Natural killer cell (primary cell): ENCODE data around the gene CHN2. TPM values are rescaled to one million over a fixed set of nuclear protein-coding genes. Genes with fewer than 3 reads are reported as not detected.

ENCODE experiments used
- ATAC-seq, 3 donors: fragments of 150-1000 bp in 2 of 3; fragments of 200-7000 bp in 1 of 3; cut with Tn5 transposase; 1 replicate in 1 of 3; 2 replicates in 2 of 3; pipeline ENCODE4 v1.10.0; 2021; ENCODE audit warnings: mild to moderate bottlenecking in 2 of 3, moderate library complexity in 2 of 3
- DNase-seq, 2 donors: peaks; one replicate each; pipeline versions ENCODE4 v3.0.0 to v3.0.0-alpha.2; 2013 to 2021; ENCODE audit warnings: mixed read lengths in 1 of 2
- H3K27ac ChIP-seq: one replicate; pipeline ENCODE4 v1.5.1; 2013; ENCODE audit warnings: mild to moderate bottlenecking, low read length
- H3K27me3 ChIP-seq: one replicate; pipeline ENCODE4 v1.6.1; 2013; ENCODE audit warnings: low read length; ENCODE audit not compliant: control insufficient read depth, insufficient read depth
- H3K36me3 ChIP-seq: one replicate; pipeline ENCODE4 v1.6.1; 2013; ENCODE audit warnings: low read length; ENCODE audit not compliant: control insufficient read depth, insufficient read depth
- H3K4me1 ChIP-seq: one replicate; pipeline ENCODE4 v1.6.1; 2013; ENCODE audit warnings: low read length; ENCODE audit not compliant: control insufficient read depth, insufficient read depth
- H3K4me3 ChIP-seq: one replicate; pipeline ENCODE4 v1.5.1; 2013; ENCODE audit warnings: low read length
- H3K9me3 ChIP-seq: one replicate; pipeline ENCODE4 v1.6.1; 2013; ENCODE audit warnings: low read length; ENCODE audit not compliant: control insufficient read depth, insufficient read depth
- H3K27ac Mint-ChIP-seq, 2 donors: one replicate each; pipeline ENCODE4 v1.8.0; 2022; ENCODE audit warnings: mild to moderate bottlenecking in 2 of 2, mixed read lengths in 2 of 2, moderate library complexity in 1 of 2
- H3K27me3 Mint-ChIP-seq, 2 donors: one replicate each; pipeline ENCODE4 v1.8.0; 2022; ENCODE audit warnings: low read depth in 2 of 2, mixed read lengths in 2 of 2
- H3K36me3 Mint-ChIP-seq: one replicate; pipeline ENCODE4 v1.8.0; 2022; ENCODE audit warnings: mixed read lengths
- H3K4me1 Mint-ChIP-seq, 2 donors: one replicate each; pipeline ENCODE4 v1.8.0; 2022; ENCODE audit warnings: mixed read lengths in 2 of 2
- H3K4me3 Mint-ChIP-seq: one replicate; pipeline ENCODE4 v1.8.0; 2022; ENCODE audit warnings: mild to moderate bottlenecking, moderate library complexity, mixed read lengths
- H3K9me3 Mint-ChIP-seq, 2 donors: one replicate each; pipeline ENCODE4 v1.8.0; 2022; ENCODE audit warnings: mixed read lengths in 2 of 2
- CTCF ChIP-seq: fragments of 200-600 bp; IDR thresholded peaks from one replicate; pipeline ENCODE4 v1.8.0; 2022; ENCODE audit warnings: antibody characterized with exemption
- WGBS: methylation state at CpG from one replicate; pipeline ENCODE4 v1.1.7; 2013; ENCODE audit warnings: missing lambda C conversion rate; ENCODE audit not compliant: insufficient coverage; 5-methylcytosine and 5-hydroxymethylcytosine counted together
- intact Hi-C: fragments of 100-400 bp; cut with micrococcal nuclease; formaldehyde crosslinking; loops from one replicate; pipeline ENCODE4 v1.14.2; 2022
- total RNA-seq, 4 donors: library from RNA; stranded (reverse); fragments of 120-200 nt in 1 of 4; gene quantifications; one replicate each; pipeline versions ENCODE4 v1.2.3 to v1.2.4, GENCODE V29; 2013 to 2022

The CHN2 gene
- total RNA-seq, 3 donors from 2014 or later (not counting 1 experiment from before 2014, with no cell fraction given) = 23.2 to 40.6 (median 30.2) TPM

- intact Hi-C loops = no loop called here
- Histone ChIP-seq H3K9me3 (no peaks in the 10 kb centered on the region), H3K4me1 (peaks cover 9% of the 10 kb centered on the region), H3K4me3 (no peak overlapping the region), H3K36me3 (no peaks in the 10 kb centered on the region), H3K27me3 (no peaks in the 10 kb centered on the region), H3K27ac (no peak overlapping the region)
- ATAC-seq = no peak
- H3K36me3 Mint-ChIP-seq = no peaks in the 10 kb centered on the region
- no peak for DNase-seq
- 92% methylated on average over 3 of the region's 3 CpGs for WGBS
- peaks cover 16 to 17% of the 10 kb centered on the region in 2 donors for H3K4me1 Mint-ChIP-seq
- no peaks in the 10 kb centered on the region for H3K27me3 Mint-ChIP-seq
- H3K9me3 Mint-ChIP-seq = no peaks in the 10 kb centered on the region
- H3K27ac Mint-ChIP-seq = no peak overlapping the region
- no peak overlapping the region for H3K4me3 Mint-ChIP-seq
- TF ChIP-seq CTCF = no peak
These were observed 218.3 kb downstream of the CHN2 start for GRCh38 chr7:29412912-29413311.

- TF ChIP-seq CTCF = no peak
- H3K4me1 ChIP-seq = peaks cover 9% of the 10 kb centered on the region
- intact Hi-C loops = no loop called here
- ATAC-seq (no peak), DNase-seq (no peak)
- Mint-ChIP-seq H3K9me3 (no peaks in the 10 kb centered on the region), H3K36me3 (no peaks in the 10 kb centered on the region), H3K4me1 (peaks cover 16 to 17% of the 10 kb centered on the region in 2 donors), H3K27me3 (no peaks in the 10 kb centered on the region), H3K27ac (no peak overlapping the region), H3K4me3 (no peak overlapping the region)
- no peak overlapping the region for H3K27ac ChIP-seq
- no peaks in the 10 kb centered on the region for H3K9me3 ChIP-seq
- 93% methylated on average over 10 of the region's 12 CpGs for WGBS
- no peaks in the 10 kb centered on the region for H3K36me3 ChIP-seq
- H3K4me3 ChIP-seq = no peak overlapping the region
- no peaks in the 10 kb centered on the region for H3K27me3 ChIP-seq
These were observed 219.1 kb downstream of the CHN2 start for GRCh38 chr7:29413626-29414136.

- no peaks in the 10 kb centered on the region for H3K27me3 ChIP-seq
- Mint-ChIP-seq H3K4me3 (peak overlapping the region; percentile 28), H3K27me3 (no peaks in the 10 kb centered on the region), H3K4me1 (peaks cover 16 to 17% of the 10 kb centered on the region in 2 donors), H3K36me3 (no peaks in the 10 kb centered on the region), H3K9me3 (no peaks in the 10 kb centered on the region), H3K27ac (peak overlapping the region in 1 of 2 donors; percentile 18)
- no peaks in the 10 kb centered on the region for H3K9me3 ChIP-seq
- peak in 1 of 2 donors; percentile 5 for DNase-seq
- intact Hi-C loops = no loop called here
- H3K27ac ChIP-seq = no peak overlapping the region
- no peak overlapping the region for H3K4me3 ChIP-seq
- TF ChIP-seq CTCF = no peak
- WGBS = 77% methylated on average over 8 of the region's 10 CpGs
- peak; percentile 45 to 81 (median 52) for ATAC-seq
- H3K36me3 ChIP-seq = no peaks in the 10 kb centered on the region
- peaks cover 9% of the 10 kb centered on the region for H3K4me1 ChIP-seq
These were observed 219.6 kb downstream of the CHN2 start for GRCh38 chr7:29414216-29414615.

- TF ChIP-seq CTCF = no peak
- DNase-seq = no peak
- Histone ChIP-seq H3K4me3 (no peak overlapping the region), H3K4me1 (peaks cover 9% of the 10 kb centered on the region), H3K27ac (no peak overlapping the region), H3K36me3 (no peaks in the 10 kb centered on the region), H3K9me3 (no peaks in the 10 kb centered on the region), H3K27me3 (no peaks in the 10 kb centered on the region)
- Mint-ChIP-seq H3K4me1 (peaks cover 18 to 19% of the 10 kb centered on the region in 2 donors), H3K9me3 (no peaks in the 10 kb centered on the region), H3K36me3 (no peaks in the 10 kb centered on the region), H3K27ac (no peak overlapping the region), H3K4me3 (no peak overlapping the region), H3K27me3 (no peaks in the 10 kb centered on the region)
- ATAC-seq = no peak
- 94% methylated on average over 4 of the region's 5 CpGs for WGBS
- intact Hi-C loops = no loop called here
These were observed 220.6 kb downstream of the CHN2 start for GRCh38 chr7:29415215-29415614.
